ENCODE measurements around the gene IGSF8.

- no peak for TF ChIP-seq EZH2 (IDR thresholded peaks at IDR 0.05; ENCODE audit: borderline replicate concordance, low read depth, low read length, poor library complexity, severe bottlenecking)
- TF ChIP-seq CTCF (conservative IDR thresholded peaks at IDR 0.05; ENCODE audit: low read depth, low read length): peak; percentile 95
Measured at GRCh38 chr1:160078512-160079195, 19.8 kb downstream of the IGSF8 start.

All from A673 (cell line).